Activated CD8-positive, alpha-beta T cell treated with anti-CD3 and anti-CD28 coated beads for 36 hours (primary cell): ENCODE data around the gene C1orf94. TPM values are rescaled to one million over a fixed set of nuclear protein-coding genes. Genes with fewer than 3 reads are reported as not detected.

Source experiments
- ATAC-seq: fragments of 200-7000 bp; cut with Tn5 transposase; one replicate; pipeline ENCODE4 v1.10.0; 2021; ENCODE audit warnings: mild to moderate bottlenecking, moderate library complexity
- CTCF ChIA-PET: fragments of 350-600 bp; sonication (Branson Sonifier 250); formaldehyde crosslinking; loops from one replicate; lab custom pipeline; 2021; ENCODE audit warnings: antibody characterized with exemption; lab: Charles Lee
- POLR2A ChIA-PET: fragments of 350-600 bp; sonication (Branson Sonifier 250); formaldehyde crosslinking; loops from one replicate; lab custom pipeline; 2021; ENCODE audit warnings: antibody characterized with exemption; lab: Charles Lee
- DNase-seq: peaks from one replicate; pipeline ENCODE4 v3.0.0-alpha.2; 2020
- H3K27ac Mint-ChIP-seq: one replicate; pipeline ENCODE4 v1.8.0; 2021; ENCODE audit warnings: mild to moderate bottlenecking, mixed read lengths
- H3K27me3 Mint-ChIP-seq: one replicate; pipeline ENCODE4 v1.8.0; 2021; ENCODE audit warnings: mixed read lengths
- H3K36me3 Mint-ChIP-seq: one replicate; pipeline ENCODE4 v1.8.0; 2021; ENCODE audit warnings: low read depth, mixed read lengths
- H3K4me1 Mint-ChIP-seq: one replicate; pipeline ENCODE4 v1.8.0; 2021; ENCODE audit warnings: low read depth, mixed read lengths
- H3K4me3 Mint-ChIP-seq: one replicate; pipeline ENCODE4 v1.8.0; 2021; ENCODE audit warnings: mild to moderate bottlenecking, moderate library complexity, mixed read lengths
- H3K9me3 Mint-ChIP-seq: one replicate; pipeline ENCODE4 v1.8.0; 2021; ENCODE audit warnings: mixed read lengths
- intact Hi-C: fragments of 100-400 bp; cut with micrococcal nuclease; formaldehyde crosslinking; loops from one replicate; pipeline ENCODE4 v1.10.0; 2022
- total RNA-seq, 2 experiments: library from RNA; stranded (reverse); gene quantifications; one replicate each; pipeline ENCODE4 v1.2.3, GENCODE V29; 2021
- TF ChIP-seq, protein P1 (sequence below): fragments of 200-600 bp; IDR thresholded peaks from one replicate; pipeline ENCODE4 v1.8.0; 2022; ENCODE audit warnings: antibody characterized with exemption, mild to moderate bottlenecking

Gene C1orf94
- total RNA-seq, 2 experiments from 2014 or later, result not detected

DNA sequence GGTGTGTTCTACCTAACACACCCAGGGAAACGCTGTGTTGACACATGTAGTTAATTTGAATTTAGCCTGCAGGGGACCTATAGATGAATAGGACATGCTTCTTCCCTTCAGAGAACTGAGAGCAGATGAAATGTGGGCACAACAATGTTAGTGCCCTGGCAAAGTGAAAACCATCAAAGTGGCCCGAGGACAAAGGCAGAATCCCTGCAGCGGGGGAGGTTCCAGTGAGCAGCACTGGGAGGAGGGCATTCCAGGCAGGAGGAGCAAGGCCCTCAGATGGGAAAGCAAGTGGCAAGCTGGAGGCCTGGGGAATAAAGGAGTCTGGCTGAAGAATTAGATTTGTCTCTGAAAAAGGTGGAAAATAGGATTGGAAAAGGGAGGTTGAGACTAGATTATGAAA, 37.2 kb downstream of the C1orf94 start:
- ChIA-PET POLR2A (no interaction called here), CTCF (no interaction called here)
- Mint-ChIP-seq H3K4me1 (no peaks in the 10 kb centered on the region), H3K4me3 (no peak overlapping the region), H3K27me3 (peaks cover 4% of the 10 kb centered on the region), H3K9me3 (no peaks in the 10 kb centered on the region), H3K36me3 (no peaks in the 10 kb centered on the region), H3K27ac (no peak overlapping the region)
- DNase-seq (no peak), ATAC-seq (no peak)
- TF ChIP-seq, protein P1, sequence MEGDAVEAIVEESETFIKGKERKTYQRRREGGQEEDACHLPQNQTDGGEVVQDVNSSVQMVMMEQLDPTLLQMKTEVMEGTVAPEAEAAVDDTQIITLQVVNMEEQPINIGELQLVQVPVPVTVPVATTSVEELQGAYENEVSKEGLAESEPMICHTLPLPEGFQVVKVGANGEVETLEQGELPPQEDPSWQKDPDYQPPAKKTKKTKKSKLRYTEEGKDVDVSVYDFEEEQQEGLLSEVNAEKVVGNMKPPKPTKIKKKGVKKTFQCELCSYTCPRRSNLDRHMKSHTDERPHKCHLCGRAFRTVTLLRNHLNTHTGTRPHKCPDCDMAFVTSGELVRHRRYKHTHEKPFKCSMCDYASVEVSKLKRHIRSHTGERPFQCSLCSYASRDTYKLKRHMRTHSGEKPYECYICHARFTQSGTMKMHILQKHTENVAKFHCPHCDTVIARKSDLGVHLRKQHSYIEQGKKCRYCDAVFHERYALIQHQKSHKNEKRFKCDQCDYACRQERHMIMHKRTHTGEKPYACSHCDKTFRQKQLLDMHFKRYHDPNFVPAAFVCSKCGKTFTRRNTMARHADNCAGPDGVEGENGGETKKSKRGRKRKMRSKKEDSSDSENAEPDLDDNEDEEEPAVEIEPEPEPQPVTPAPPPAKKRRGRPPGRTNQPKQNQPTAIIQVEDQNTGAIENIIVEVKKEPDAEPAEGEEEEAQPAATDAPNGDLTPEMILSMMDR, result no peak
- intact Hi-C loops, result no loop called here

DNA sequence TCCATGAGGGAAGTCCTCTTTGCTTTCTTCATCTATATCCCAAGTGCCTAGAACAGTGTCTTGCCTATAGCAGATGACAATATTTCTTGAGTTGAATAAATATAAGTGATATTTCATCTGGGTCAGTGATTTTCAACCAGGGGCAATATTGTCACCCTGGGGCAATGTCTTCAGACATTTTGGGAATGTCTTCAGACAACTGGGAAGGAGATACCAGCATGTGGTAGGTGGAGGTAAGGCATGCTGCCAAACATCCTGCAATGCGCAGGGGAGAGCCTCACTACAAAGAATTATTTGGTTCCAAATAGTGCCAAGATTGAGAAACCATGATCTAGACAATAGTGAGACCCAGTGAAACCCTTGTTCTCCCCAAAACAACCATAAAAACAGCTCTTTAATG, 54.7 kb downstream of the C1orf94 start:
- ChIA-PET POLR2A (no interaction called here), CTCF (no interaction called here)
- intact Hi-C loops, result no loop called here

DNA sequence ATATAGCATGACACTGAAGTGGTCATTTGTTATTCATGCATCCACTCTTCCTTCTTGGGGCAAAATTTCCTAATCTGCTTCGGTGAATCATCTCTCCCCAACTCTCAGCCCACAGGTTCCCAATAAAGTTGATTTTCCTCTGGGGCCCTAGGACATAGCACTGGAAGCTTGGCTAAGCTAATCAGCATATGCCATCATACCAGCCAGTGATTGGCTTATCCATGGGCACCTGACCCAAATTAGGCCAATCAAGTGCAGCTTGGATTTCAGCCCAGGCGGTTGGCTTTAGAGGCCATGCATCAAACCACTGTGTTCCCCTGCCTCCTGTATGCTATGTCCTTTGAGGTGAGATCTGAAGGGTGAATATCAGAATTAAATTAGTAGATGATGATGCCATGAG, 58.9 kb downstream of the C1orf94 start:
- Mint-ChIP-seq H3K9me3 (no peaks in the 10 kb centered on the region), H3K36me3 (no peaks in the 10 kb centered on the region), H3K4me3 (no peak overlapping the region), H3K27me3 (peaks cover 10% of the 10 kb centered on the region), H3K4me1 (no peaks in the 10 kb centered on the region), H3K27ac (no peak overlapping the region)
- no peak for ATAC-seq
- TF ChIP-seq, protein P1, result no peak
- DNase-seq, result no peak
- intact Hi-C loops, result no loop called here
- POLR2A ChIA-PET, result no interaction called here
- CTCF ChIA-PET, result no interaction called here

More for the DNA sequence above, 54.7 kb downstream of the C1orf94 start:
- H3K27me3 Mint-ChIP-seq, result peaks cover 15% of the 10 kb centered on the region
- no peak overlapping the region for H3K27ac Mint-ChIP-seq
- H3K9me3 Mint-ChIP-seq, result no peaks in the 10 kb centered on the region
- H3K36me3 Mint-ChIP-seq, result no peaks in the 10 kb centered on the region
- H3K4me1 Mint-ChIP-seq, result no peaks in the 10 kb centered on the region
- DNase-seq, result no peak
- no peak overlapping the region for H3K4me3 Mint-ChIP-seq
- ATAC-seq, result no peak
- TF ChIP-seq, protein P1, result no peak

DNA sequence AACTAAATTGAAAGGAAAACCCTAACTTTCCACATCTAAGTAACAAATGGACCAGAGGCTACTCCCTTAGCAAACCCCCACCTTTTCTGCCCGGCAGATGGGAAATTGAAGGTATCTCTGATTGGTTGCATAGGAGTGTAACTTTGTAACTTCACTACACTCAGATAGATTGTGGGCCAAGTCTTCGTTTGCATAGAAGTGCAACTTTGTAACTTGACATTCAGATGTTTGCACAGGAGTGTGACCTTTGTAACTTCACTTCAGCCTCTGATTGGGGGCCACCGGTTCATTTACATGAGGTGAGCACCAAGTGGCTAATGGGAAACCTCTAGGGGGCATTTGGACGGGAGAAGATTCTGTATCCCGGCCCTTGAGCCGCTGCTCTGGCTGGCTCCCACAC, 59.4 kb downstream of the C1orf94 start:
- POLR2A ChIA-PET, result no interaction called here
- Mint-ChIP-seq H3K36me3 (no peaks in the 10 kb centered on the region), H3K27me3 (peaks cover 10% of the 10 kb centered on the region), H3K4me3 (no peak overlapping the region), H3K4me1 (no peaks in the 10 kb centered on the region), H3K9me3 (no peaks in the 10 kb centered on the region), H3K27ac (no peak overlapping the region)
- DNase-seq (no peak), ATAC-seq (no peak)
- TF ChIP-seq, protein P1, result no peak
- CTCF ChIA-PET, result no interaction called here
- intact Hi-C loops, result no loop called here

DNA sequence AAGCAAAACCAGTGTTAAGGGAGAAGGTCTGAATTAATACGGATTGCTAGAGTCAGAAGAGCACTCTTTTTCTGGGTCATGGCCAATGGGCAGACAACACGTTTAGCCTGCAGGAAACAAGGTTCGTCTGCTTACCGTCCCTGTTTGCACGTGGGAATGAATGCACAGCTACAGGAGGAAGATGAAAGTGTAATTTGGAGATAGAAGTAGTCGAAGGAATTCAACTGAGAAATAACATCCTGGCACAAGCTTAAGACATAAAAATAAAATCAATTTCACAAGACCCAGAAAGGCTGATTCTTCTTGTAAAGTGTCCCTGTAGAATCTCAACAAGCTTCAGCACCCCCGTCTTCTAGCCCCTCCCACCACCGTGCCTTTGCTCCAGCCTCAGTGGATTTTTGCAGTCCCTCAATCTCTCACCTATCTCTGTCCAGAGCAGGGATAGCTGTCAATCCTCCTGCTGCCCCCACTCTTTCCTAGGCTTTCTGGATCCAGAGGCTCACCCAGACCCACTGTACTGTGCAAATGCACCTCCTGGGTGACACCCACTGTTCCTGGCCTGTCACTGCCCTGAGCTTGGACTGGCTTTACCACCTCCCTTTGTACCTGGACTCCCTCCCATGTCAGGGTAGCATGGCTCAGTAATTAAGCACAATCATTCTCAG, 60.6 kb downstream of the C1orf94 start:
- H3K27me3 Mint-ChIP-seq, result peaks cover 10% of the 10 kb centered on the region
- ChIA-PET POLR2A (interaction anchor here (0.5 kb wide), 1 partner anchor 240 kb away, joined by 3 read pairs; no protein-coding TSS in a partner anchor), CTCF (no interaction called here)
- TF ChIP-seq, protein P1, result no peak
- no peaks in the 10 kb centered on the region for H3K9me3 Mint-ChIP-seq
- no peak overlapping the region for H3K4me3 Mint-ChIP-seq
- DNase-seq (no peak), ATAC-seq (no peak)
- intact Hi-C loops, result no loop called here
- no peak overlapping the region for H3K27ac Mint-ChIP-seq
- H3K4me1 Mint-ChIP-seq, result no peaks in the 10 kb centered on the region
- no peaks in the 10 kb centered on the region for H3K36me3 Mint-ChIP-seq
